Measurements from ENCODE around the gene OCIAD2.
"Not testable (repeated sequence)": the region's sequence is repeated elsewhere in the genome, so short reads cannot be mapped to it uniquely, and the experiment has no call there.

Gene OCIAD2

DNA sequence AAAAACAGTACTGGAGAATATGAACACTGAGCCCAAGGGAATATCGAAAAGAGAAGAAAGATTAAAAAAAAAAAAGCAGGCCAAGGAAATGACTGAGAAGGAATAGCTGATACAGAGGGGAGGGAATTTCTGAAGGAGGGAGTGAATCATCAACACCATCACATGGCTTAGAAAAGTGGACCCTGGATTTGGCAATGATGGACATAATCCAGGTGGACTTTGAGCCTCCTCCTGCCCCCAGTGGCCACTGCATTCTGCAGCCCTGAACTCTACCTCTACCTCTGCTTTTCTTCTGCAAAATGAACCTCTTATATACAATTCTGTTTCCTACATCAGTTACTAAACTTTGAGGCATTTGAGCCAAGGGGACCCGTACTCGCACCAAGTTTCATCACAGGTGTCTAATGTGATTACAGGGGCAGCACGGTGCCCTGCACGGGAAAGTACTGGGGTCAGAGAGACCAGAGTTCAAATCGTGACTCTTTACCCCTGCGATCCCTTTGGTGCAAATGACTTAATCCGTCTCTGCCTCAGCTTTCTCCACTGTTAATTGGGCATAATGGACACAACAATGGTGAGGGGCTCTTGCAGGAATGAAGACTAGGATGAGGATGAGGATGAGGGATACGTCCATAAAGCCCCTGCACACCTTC, 1.1 kb downstream of the OCIAD2 start:
- DNase-seq, result no peak

GRCh38 chr4:48904541-48905142, 1.9 kb downstream of the OCIAD2 start:
- DNase-seq, result no peak

GRCh38 chr4:48904101-48904500, 2.5 kb downstream of the OCIAD2 start:
- no peak for DNase-seq

GRCh38 chr4:48902266-48902665, 4.3 kb downstream of the OCIAD2 start:
- no peak for DNase-seq

GRCh38 chr4:48901196-48901595, 5.4 kb downstream of the OCIAD2 start:
- DNase-seq, result no peak

- DNase-seq, result no peak
These were observed 6.6 kb downstream of the OCIAD2 start for GRCh38 chr4:48899950-48900349.

GRCh38 chr4:48899432-48899749, 7.2 kb downstream of the OCIAD2 start:
- no peak for DNase-seq

DNA sequence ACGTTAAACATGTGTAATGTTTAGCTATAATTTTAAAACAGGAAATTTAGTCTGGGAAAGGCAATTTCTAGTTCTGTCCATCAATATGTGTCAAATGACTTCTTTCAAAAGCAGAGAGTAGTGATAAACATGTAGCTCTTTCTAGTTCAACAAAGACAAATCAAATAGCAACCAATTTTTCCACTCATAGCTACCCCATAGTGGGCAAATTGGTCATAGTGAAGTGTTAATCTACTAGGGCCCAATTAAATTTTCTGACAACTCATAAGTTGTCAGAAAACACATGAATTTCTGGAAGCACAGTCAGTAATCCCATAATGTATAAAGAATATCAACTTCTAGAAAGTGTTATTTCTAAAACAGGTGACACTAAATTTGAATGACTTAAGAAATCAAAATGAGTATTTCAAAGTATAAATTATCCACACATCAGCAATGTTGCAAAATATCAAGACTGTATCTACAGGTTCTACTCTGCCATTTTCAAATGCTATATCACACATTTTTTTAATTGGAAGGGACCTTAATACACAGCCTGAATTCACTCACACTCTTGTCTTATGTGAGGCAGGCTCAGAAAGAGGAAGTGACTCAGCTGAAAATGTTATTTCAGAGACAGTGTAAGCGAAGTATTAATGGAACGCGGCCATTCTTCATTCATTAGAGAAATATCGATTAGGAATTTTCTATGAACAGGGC, 7.7 kb downstream of the OCIAD2 start:
- DNase-seq, result no peak

DNA sequence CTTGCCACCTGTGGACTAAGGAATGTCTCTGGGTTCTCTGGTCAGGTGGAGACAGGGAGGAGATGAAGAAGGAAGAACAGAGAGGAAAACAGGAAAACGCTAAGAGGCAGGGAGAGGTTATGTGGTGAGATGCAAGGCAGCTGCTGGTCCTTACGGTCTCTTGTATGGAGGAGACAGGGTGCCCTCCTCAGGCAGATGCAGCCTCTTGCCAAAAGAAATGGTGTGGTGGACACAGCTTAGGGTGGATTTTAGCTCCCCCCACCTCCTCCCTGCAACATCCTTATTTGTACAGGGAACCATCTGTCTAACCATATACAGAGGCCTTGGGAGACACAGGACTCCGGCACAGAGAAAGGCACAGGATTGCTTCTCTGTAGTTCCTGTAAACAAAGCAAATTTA, 9.7 kb downstream of the OCIAD2 start:
- DNase-seq, result no peak

GRCh38 chr4:48891028-48891619, 15.4 kb downstream of the OCIAD2 start:
- no peak for DNase-seq

GRCh38 chr4:48889750-48890149, 16.8 kb downstream of the OCIAD2 start:
- not testable (repeated sequence) for DNase-seq

DNA sequence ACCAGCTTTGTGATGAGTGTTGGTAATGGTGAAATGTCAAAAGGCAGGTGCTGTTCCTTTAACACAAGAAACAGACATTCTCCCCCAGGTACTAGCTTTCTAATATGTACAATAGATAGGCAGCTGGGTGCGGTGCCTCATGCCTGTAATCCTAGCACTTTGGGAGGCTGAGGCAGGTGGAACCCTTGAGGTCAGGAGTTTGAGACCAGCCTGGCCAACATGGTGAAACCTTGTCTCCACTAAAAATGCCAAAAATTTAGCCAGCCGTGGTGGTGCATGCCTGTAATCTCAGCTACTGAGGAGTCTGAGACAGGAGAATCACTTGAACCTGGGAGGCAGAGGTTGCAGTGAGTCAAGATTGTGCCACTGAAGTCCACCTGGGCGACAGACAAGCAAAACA, 24.9 kb downstream of the OCIAD2 start:
- DNase-seq, result not testable (repeated sequence)

- no peak for DNase-seq
These were observed 26.8 kb downstream of the OCIAD2 start for GRCh38 chr4:48879561-48880442.

- no peak for DNase-seq
These were observed 28.6 kb downstream of the OCIAD2 start for GRCh38 chr4:48877827-48878535.

DNA sequence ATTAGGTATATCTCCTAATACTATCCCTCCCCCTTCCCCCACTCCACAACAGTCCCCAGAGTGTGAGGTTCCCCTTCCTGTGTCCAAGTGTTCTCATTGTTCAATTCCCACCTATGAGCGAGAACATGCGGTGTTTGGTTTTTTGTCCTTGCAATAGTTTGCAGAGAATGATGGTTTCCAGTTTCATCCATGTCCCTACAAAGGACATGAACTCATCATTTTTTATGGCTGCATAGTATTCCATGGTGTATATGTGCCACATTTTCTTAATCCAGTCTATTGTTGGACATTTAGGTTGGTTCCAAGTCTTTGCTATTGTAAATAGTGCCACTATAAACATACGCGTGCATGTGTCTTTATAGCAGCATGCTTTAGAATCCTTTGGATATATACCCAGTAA, 41.9 kb downstream of the OCIAD2 start:
- DNase-seq, result not testable (repeated sequence)

GRCh38 chr4:48863728-48864127, 42.8 kb downstream of the OCIAD2 start:
- DNase-seq, result no peak

GRCh38 chr4:48862661-48863060, 43.9 kb downstream of the OCIAD2 start:
- no peak for DNase-seq

DNA sequence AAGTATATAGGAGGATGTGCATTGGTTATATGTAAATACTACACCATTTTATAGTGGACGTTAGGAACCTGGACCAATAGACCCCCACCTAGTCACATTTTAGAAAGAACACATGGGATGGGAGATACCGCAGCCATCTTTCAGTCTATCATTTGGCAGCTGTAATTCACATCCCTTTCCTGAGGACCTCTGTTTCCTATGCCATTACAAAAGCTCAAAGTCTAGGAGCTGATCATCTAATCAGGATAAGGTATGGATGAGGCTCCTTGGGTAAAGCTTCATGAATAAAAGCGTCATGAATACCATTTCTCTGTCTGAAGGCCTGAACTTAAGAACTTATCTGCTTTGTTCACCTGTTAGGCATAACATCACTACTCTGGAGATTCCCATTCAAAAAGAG, 44.5 kb downstream of the OCIAD2 start:
- DNase-seq, result no peak

DNA sequence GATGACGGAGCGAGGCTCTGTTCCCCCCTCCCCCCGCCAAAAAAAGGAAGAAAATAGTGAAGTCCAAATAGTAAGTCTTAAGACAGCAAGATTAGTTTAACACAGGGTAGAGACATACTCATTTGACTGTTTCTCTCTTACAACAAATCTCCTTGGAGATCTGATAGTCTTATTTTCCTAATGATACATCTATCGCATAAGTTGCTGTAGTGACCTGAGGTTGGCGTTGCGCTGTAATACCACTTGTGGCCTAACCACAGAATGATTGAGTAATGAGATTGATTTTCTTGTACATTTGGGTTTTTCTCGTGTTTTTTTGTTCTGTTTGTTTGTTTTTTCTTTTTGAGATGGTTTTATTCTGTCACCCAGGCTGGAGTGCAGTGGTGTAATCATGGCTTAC, 48.4 kb downstream of the OCIAD2 start:
- no peak for DNase-seq

DNA sequence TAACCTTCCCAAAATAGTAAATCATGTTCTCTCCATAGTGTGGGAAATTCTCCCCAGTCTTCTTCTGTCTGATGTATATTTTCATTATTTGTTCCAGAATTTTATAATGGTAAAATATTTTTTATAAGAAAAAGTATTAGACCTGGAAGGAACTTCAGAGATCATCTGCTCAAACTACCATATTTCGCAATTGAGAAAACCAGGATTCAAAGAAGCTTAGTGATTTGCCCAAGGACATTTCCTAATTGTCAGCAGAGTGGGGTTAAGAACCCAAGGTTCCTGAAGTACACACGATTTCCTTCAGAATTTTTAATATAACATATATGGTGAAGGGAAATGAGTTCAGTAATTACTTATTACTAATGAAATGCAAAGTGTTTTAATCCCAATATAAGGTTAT, 51.6 kb downstream of the OCIAD2 start:
- DNase-seq, result no peak

- no peak for DNase-seq
These were observed 52.2 kb downstream of the OCIAD2 start for GRCh38 chr4:48854395-48854683.

DNA sequence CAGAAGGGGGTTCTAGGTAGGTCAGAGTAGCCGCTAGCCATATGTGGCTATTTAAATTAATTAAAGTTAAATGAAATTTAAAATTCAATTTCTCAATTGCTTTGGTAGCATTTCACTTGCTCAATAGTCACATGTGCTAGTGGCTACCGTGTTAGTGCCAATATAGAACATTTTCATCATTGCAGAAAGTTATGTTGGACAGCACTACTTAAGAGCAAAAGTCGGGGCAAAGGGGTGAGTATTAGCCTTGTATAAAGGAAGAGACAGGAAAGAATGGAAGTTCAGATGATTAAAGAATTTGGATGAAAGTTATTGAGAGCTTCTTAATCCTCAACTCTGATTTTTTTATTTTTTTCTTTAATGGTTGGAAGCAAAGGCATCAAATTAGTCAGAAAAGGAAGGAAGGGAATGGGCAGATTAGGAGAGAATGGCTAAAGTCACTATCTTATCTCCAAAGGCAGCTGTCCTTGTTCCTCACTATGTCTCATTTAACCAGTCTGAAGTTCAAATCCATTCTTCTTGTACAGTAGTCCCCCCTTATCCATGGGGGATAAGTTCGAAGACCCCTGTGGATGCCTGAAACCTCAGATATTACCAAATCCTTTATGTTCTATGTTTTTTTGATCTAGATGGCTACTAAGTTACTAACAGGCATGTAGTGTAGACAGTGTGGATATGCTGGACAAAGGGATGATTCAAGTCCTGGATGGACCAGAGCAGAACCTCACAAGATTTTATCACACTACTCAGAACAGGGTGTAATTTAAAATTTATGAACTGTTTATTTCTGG, 52.8 kb downstream of the OCIAD2 start:
- DNase-seq, result no peak

Measured in cerebellar nuclear complex (tissue), 1 donor.